Stimulated activated CD4-positive, alpha-beta T cell treated with anti-CD3 and anti-CD28 coated beads, TNF-alpha, amount 100 ng/mL, for 1 hour (primary cell): ENCODE data around the gene FAM107B.

ENCODE experiments used
- DNase-seq, 3 donors: peaks; one replicate each; pipeline ENCODE4 v3.0.0-alpha.2; 2020; ENCODE audit warnings: low read depth in 3 of 3, low spot score in 1 of 3

FAM107B gene

GRCh38 chr10:14518149-14518548 lies 256.5 kb downstream of the FAM107B start:
- no peak for DNase-seq

DNA sequence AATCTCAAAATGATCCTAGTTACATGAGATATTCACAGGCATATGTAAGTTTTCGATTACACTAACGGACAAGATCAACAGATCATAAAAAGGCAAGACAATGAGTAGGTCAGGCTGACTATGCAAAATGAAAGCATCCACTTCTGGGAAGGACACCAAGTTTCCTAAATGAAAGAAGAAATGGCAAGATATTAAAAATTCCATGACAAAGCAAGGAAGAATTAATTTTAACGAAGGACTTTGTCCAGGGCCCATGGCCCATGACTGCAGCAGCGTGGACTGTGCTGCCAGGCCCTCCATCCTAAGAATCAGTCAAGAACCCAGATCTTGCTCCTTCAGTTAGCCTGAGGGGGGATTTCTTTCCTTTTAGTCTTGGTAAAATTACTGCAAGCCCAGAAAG lies 261.6 kb downstream of the FAM107B start:
- no peak for DNase-seq

DNA sequence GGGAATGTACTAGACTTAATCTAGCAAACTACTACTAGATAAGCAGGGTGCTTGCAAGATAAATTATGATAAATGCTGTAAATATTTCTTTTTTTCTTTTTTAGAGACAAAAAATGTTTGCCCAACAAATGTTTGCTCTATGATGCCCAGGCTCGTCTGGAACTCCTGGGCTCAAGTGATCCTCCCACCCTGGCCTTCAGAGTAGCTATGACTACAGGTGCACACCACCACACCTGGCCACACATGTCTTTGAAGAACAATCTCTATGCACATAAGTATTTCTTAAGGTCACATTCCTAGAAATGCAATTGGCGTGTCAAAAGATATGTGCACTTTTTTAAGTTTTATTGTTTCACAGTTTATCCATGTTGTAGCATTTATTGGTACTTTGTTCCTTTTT lies 264.4 kb downstream of the FAM107B start:
- no peak for DNase-seq

DNA sequence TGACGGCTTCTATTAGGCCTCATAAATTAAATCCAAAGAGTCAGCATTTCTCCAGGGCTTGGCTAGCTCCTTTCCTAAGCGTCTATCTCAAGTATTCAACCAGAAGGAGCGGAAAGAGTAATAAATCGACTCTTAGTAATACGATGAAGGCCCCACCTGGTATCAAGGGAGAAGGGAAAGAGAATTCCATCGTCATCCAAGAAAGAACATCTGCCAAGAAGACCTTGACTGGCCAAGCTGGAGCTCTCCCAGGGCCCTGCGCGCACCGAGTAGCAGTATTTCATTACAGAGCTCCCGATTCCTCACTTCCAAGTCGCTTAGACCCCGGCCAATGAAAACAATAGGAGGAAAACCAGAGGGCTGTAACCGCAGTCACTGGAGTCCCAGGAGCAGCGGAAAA lies 266.0 kb downstream of the FAM107B start:
- DNase-seq, result no peak

DNA sequence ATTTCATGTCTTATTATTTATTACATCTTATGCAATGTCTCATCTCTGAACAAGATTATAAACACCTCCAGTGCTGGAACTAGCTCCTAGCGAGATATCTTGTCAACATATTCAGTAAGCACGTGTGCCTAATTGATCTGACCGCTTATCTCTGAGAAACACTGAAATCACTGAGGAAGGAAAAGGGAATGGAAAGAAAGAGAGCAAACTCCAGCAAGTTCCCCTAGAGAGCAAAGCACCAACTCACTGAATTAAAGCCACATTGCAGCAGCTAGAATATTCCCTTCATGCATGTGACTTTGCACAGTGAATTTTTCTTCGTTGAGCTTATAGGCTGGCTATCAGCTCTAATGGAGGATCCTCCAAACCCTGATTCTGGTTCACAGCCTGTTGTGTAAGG lies 266.9 kb downstream of the FAM107B start:
- no peak for DNase-seq

GRCh38 chr10:14507176-14507575 lies 267.5 kb downstream of the FAM107B start:
- DNase-seq, result no peak

GRCh38 chr10:14502431-14502830 lies 272.3 kb downstream of the FAM107B start:
- no peak for DNase-seq

DNA sequence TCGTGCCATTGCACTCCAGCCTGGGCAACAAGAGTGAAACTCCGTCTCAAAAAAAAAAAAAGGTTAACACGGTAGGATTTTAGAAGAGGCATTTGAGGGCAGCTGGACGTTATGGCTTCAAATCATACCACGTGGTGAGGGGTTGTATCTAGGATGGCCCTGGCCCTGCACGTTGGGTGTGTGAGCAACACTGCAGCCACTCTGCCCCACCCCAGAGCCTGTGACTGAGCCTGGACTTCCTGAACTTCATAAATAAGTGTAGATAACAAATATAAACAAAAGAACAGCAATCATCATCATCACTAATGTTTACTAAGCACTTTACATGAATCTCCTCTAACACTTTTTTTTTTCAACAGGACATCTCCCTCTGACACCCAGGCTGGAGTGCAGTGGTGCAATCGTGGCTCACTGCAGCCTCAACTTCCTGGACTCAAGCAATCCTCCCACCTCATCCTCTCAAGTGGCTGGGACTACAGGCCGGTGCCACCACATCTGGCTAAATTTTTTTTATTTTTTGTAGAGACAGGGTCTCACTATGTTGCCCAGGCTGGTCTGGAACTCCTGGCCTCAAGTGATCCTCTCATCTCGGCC lies 274.4 kb downstream of the FAM107B start:
- DNase-seq, result no peak

GRCh38 chr10:14499601-14499904 lies 275.1 kb downstream of the FAM107B start:
- no peak for DNase-seq

GRCh38 chr10:14498326-14498725 lies 276.4 kb downstream of the FAM107B start:
- DNase-seq, result no peak

DNA sequence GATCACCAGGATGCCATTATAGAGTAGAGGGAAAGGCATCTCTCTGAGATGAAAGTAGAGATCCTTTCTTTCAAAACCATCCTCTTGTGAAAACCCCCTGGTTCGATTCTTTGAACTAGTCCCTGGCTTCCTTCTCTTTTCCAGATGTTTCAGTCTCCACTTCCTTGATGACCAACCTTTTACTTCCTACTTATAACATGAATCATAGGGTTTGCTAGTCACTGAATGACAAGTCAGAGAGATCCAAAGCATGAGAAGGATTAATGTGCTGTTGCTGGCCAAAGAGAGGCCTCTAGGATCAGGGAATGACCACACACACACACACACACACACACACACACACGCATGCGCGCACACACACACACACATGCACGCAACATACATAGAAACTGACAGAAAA lies 282.9 kb downstream of the FAM107B start:
- DNase-seq, result no peak

DNA sequence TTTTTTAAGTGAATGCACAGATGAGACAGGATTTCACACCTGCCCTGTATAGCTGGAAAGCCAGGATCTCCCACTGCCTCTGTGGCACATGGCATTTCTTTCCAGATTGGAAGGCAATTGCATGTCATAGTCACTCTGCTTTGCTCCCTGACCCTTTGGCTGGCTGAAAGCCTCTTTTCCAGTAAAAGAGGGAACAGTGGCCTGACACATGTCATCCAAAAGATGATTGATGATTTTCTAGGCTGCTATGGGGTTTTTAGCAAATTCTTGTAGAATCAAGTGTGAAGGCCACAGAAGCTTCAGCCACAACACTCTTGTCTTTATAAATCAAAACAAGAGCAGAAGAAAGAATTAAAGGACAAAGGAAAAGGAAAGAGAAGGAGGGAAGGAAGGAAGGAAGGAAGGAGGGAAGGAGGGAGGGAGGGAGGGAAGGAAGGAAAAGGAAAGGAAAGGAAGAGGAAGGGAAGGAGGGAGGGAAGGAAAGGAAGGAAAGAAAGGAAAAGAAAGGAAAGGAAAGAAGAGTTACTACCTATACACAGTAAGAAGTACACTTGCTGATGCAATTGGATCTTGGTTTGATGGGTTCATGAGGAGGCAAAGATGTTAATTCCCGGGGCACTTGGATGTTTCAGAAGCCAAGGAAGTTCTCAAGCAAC lies 285.0 kb downstream of the FAM107B start:
- no peak for DNase-seq

- DNase-seq, result no peak
Observed at GRCh38 chr10:14487488-14487883, 287.2 kb downstream of the FAM107B start.

- no peak for DNase-seq
Observed at GRCh38 chr10:14486777-14487487, 287.8 kb downstream of the FAM107B start.

DNA sequence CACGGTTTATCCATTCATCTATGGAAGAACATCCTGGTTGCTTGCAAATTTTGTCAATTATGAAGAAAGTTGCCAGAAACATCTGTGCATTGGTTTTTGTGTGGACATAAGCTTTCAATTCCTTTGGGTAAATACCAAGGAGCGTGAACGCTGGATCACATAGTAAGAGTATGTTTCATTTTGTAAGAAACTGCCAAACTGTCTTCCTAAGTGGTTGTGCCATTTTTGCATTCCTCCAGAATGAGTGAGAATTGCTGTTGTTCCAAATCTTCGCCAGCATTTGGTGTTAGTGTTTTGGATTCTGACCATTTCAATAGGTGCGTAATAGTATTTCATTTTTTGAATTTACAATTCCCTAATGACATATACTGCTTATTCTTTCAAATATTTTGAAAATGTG lies 288.7 kb downstream of the FAM107B start:
- DNase-seq, result no peak

DNA sequence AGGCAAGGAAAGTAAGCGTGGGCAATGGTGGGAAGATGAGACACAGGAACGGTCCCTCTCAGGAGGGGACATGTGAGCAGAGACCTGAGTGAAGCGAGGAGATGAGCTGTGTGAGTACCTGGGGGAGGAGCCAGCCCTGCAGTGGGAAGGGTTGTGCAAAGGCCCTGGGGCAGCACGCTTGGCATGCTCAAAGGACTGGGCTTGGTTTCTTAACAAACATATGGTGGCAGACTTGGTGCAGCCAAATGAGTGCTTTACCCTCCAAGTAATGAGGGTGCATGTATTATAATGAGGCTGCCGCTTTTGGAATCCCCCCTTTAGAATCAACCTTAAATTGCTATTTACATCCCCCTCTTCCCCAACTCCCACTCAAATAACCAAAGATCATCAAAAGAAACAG lies 291.3 kb downstream of the FAM107B start:
- DNase-seq, result no peak

- DNase-seq, result no peak
Observed at GRCh38 chr10:14481752-14482151, 292.9 kb downstream of the FAM107B start.

GRCh38 chr10:14481014-14481413 lies 293.7 kb downstream of the FAM107B start:
- no peak for DNase-seq

GRCh38 chr10:14478604-14479003 lies 296.1 kb downstream of the FAM107B start:
- DNase-seq, result no peak

DNA sequence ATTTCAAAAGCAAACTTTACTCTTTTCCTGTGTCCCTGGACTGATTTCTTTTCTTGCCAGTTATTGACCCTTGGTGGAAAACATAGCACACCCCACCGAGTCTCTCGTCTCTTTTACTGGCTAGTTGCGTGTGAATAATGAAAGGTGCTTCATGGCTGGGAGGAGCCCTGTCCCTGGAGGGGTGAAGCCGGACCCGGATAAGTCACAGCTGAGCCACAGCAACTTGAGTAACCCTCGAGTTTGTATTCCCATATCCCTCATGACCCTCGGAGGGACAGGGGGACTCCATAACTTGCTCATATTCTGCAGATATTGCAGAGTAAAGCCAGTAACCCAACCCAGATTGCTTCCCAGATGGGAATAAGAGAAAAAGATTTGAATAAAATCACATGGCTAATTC lies 296.5 kb downstream of the FAM107B start:
- DNase-seq, result no peak

GRCh38 chr10:14477408-14477710 lies 297.3 kb downstream of the FAM107B start:
- no peak for DNase-seq

GRCh38 chr10:14476641-14477407 lies 297.9 kb downstream of the FAM107B start:
- DNase-seq, result no peak
